Thyroid gland (tissue), 4 donors: ENCODE results near the gene MVB12B.

Source experiments
- POLR2A ChIP-seq, 2 donors: fragments of 450-650 bp; IDR thresholded peaks; one replicate each; pipeline ENCODE4 v1.6.1; 2017; ENCODE audit warnings: antibody characterized with exemption in 2 of 2, mild to moderate bottlenecking in 2 of 2, moderate library complexity in 1 of 2
- TF ChIP-seq, protein P1 (sequence below), 6 experiments: fragments of 200-600 bp in 3 of 6; fragments of 450-650 bp in 3 of 6; sonication (generic) in 3 of 6; IDR thresholded peaks; one replicate each; pipeline ENCODE4 v1.5.1; 2016 to 2019; ENCODE audit warnings: antibody characterized with exemption in 6 of 6, mild to moderate bottlenecking in 2 of 6, inconsistent platforms in 1 of 6, moderate library complexity in 1 of 6

DNA sequence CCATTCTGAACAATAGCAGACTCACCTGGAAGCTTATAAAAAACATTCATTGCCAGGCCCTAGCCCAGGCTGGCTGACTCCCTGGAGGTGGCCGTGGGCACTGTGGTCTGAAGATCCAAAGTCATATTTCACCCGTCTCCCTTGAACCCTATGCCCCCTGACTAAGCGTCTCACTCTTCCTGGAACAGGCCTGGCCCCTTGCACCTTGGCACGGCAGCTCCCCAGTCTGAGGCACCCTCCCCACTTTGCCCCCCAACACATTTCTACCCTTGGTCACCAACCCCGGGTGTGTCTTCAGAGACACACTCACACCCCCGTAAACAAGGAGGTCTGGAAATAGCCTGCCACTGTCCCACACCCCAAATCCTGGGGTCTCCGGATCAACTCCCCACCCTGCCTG, 218.5 kb downstream of the MVB12B start:
- TF ChIP-seq, protein P1, sequence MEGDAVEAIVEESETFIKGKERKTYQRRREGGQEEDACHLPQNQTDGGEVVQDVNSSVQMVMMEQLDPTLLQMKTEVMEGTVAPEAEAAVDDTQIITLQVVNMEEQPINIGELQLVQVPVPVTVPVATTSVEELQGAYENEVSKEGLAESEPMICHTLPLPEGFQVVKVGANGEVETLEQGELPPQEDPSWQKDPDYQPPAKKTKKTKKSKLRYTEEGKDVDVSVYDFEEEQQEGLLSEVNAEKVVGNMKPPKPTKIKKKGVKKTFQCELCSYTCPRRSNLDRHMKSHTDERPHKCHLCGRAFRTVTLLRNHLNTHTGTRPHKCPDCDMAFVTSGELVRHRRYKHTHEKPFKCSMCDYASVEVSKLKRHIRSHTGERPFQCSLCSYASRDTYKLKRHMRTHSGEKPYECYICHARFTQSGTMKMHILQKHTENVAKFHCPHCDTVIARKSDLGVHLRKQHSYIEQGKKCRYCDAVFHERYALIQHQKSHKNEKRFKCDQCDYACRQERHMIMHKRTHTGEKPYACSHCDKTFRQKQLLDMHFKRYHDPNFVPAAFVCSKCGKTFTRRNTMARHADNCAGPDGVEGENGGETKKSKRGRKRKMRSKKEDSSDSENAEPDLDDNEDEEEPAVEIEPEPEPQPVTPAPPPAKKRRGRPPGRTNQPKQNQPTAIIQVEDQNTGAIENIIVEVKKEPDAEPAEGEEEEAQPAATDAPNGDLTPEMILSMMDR (IDR thresholded peaks at IDR 0.05): no peak
- no peak for TF ChIP-seq POLR2A (IDR thresholded peaks at IDR 0.05)
